Aorta (tissue), 5 donors: ENCODE measurements around the gene HMCN1. TPM values are rescaled to one million over a fixed set of nuclear protein-coding genes. Genes with fewer than 3 reads are reported as not detected.

Experiments used
- ATAC-seq: fragments of 200-7000 bp; cut with Tn5 transposase; one replicate; pipeline ENCODE4 v1.9.1; 2022; ENCODE audit warnings: moderate library complexity; ENCODE audit not compliant: low FRiP score
- DNase-seq, 2 donors: peaks; one replicate each; pipeline ENCODE4 v3.0.0-alpha.2; 2020
- H3K27ac ChIP-seq, 2 donors: one replicate each; pipeline ENCODE4 v1.5.1; 2013; ENCODE audit warnings: low read length in 2 of 2, mild to moderate bottlenecking in 2 of 2, moderate library complexity in 2 of 2, control low read depth in 1 of 2, inconsistent platforms in 1 of 2, low read depth in 1 of 2
- H3K27me3 ChIP-seq, 2 donors: one replicate each; pipeline ENCODE4 v1.6.1; 2013; ENCODE audit warnings: control low read depth in 1 of 2, low read length in 1 of 2, mild to moderate bottlenecking in 1 of 2, moderate library complexity in 1 of 2; ENCODE audit not compliant: insufficient read depth in 2 of 2, control insufficient read depth in 1 of 2
- H3K36me3 ChIP-seq, 2 donors: one replicate each; pipeline ENCODE4 v1.6.1; 2013; ENCODE audit warnings: control low read depth in 1 of 2, low read length in 1 of 2, mild to moderate bottlenecking in 1 of 2; ENCODE audit not compliant: insufficient read depth in 2 of 2, control insufficient read depth in 1 of 2
- H3K4me1 ChIP-seq, 2 donors: one replicate each; pipeline ENCODE4 v1.6.1; 2013; ENCODE audit warnings: low read length in 2 of 2, control low read depth in 1 of 2, mild to moderate bottlenecking in 1 of 2, moderate library complexity in 1 of 2; ENCODE audit not compliant: insufficient read depth in 2 of 2, control insufficient read depth in 1 of 2
- H3K4me3 ChIP-seq, 2 donors: one replicate each; pipeline ENCODE4 v1.5.1; 2013; ENCODE audit warnings: low read length in 2 of 2, control low read depth in 1 of 2, mild to moderate bottlenecking in 1 of 2
- H3K9me3 ChIP-seq: one replicate; pipeline ENCODE4 v1.6.1; 2013; ENCODE audit warnings: mild to moderate bottlenecking, low read length; ENCODE audit not compliant: control insufficient read depth
- WGBS, 2 donors: extraction: QIAGEN DNeasy Blood & Tissue Kit; methylation state at CpG; one replicate each; pipeline ENCODE4 v1.1.7; 2013; 5-methylcytosine and 5-hydroxymethylcytosine counted together
- intact Hi-C, 2 donors: fragments of 100-400 bp; cut with DNase I; formaldehyde crosslinking; loops; one replicate each; pipeline versions ENCODE4 v1.14.2 to v1.15.0; 2022
- polyA plus RNA-seq, 2 donors: library from polyadenylated mRNA; stranded (reverse); fragments of 200-250 nt; gene quantifications; one replicate each; pipeline ENCODE4 v1.2.3, GENCODE V29; 2013
- total RNA-seq, 2 donors: library from RNA; stranded (reverse); fragmentation: NEBNext Ultra II Directional; extraction: Animal tissue kit (Norgen Biotek cat#: 25700); gene quantifications; one replicate each; pipeline ENCODE4 v1.2.1, GENCODE V29; 2021
- donor health status: healthy with polysubstance abuse.
- donor health status: Bipolar disorder and iron deficiency.
- donor health status: DM: no; HTN: no; CAD: no.
- donor health status: DM: no; HTN: no; CAD: no.
- donor health status: DM: yes; HTN: yes; CAD: no.

HMCN1 gene
- total and polyA plus RNA-seq, 4 donors = 11.3 to 93.6 (median 50.0) TPM

- WGBS, 2 donors = 96 to 97% methylated on average over 3 of the region's 3 CpGs
- no peak for ATAC-seq
- no peak overlapping the region for H3K4me3 ChIP-seq
- H3K9me3 ChIP-seq = no peaks in the 10 kb centered on the region
- no peak for DNase-seq
- peaks cover 0 to 2% of the 10 kb centered on the region in 2 donors for H3K36me3 ChIP-seq
- H3K4me1 ChIP-seq = peaks cover 0 to 5% of the 10 kb centered on the region in 2 donors
- H3K27ac ChIP-seq = no peak overlapping the region
- H3K27me3 ChIP-seq = no peaks in the 10 kb centered on the region
- intact Hi-C loops = no loop called here
Observed at GRCh38 chr1:185821612-185822385, 87.6 kb downstream of the HMCN1 start.

- ATAC-seq (no peak), DNase-seq (no peak)
- Histone ChIP-seq H3K36me3 (no peaks in the 10 kb centered on the region), H3K4me3 (no peak overlapping the region), H3K27ac (no peak overlapping the region), H3K4me1 (peaks cover 0 to 2% of the 10 kb centered on the region in 2 donors), H3K9me3 (no peaks in the 10 kb centered on the region), H3K27me3 (no peaks in the 10 kb centered on the region)
- 77% methylated on average over 2 of the region's 2 CpGs for WGBS, 2 donors
- intact Hi-C loops = no loop called here
Observed at GRCh38 chr1:185823467-185823866, 89.3 kb downstream of the HMCN1 start.

- ATAC-seq = no peak
- no peak overlapping the region for H3K4me3 ChIP-seq
- H3K9me3 ChIP-seq = no peaks in the 10 kb centered on the region
- H3K36me3 ChIP-seq = no peaks in the 10 kb centered on the region
- peaks cover 0 to 2% of the 10 kb centered on the region in 2 donors for H3K4me1 ChIP-seq
- no peak for DNase-seq
- no peaks in the 10 kb centered on the region for H3K27me3 ChIP-seq
- intact Hi-C loops = no loop called here
- H3K27ac ChIP-seq = no peak overlapping the region
- 65 to 75% methylated on average over 1 of the region's 1 CpG for WGBS, 2 donors
Observed at GRCh38 chr1:185824106-185824505, 89.9 kb downstream of the HMCN1 start.

- Histone ChIP-seq H3K9me3 (no peaks in the 10 kb centered on the region), H3K27me3 (no peaks in the 10 kb centered on the region), H3K27ac (no peak overlapping the region), H3K36me3 (no peaks in the 10 kb centered on the region), H3K4me1 (peaks cover 0 to 2% of the 10 kb centered on the region in 2 donors), H3K4me3 (no peak overlapping the region)
- no peak for ATAC-seq
- intact Hi-C loops = no loop called here
- WGBS, 2 donors = 2 to 6% methylated on average over 1 of the region's 1 CpG
- DNase-seq = no peak
Observed at GRCh38 chr1:185825556-185825955, 91.4 kb downstream of the HMCN1 start.

- H3K4me1 ChIP-seq = peaks cover 3 to 4% of the 10 kb centered on the region in 2 donors
- no peaks in the 10 kb centered on the region for H3K27me3 ChIP-seq
- no peaks in the 10 kb centered on the region for H3K9me3 ChIP-seq
- no peak overlapping the region for H3K4me3 ChIP-seq
- intact Hi-C loops = no loop called here
- no peaks in the 10 kb centered on the region for H3K36me3 ChIP-seq
- 58 to 63% methylated on average over 2 of the region's 2 CpGs for WGBS, 2 donors
- no peak overlapping the region for H3K27ac ChIP-seq
- DNase-seq (no peak), ATAC-seq (no peak)
Observed at GRCh38 chr1:185834371-185834905, 100.2 kb downstream of the HMCN1 start.

GRCh38 chr1:185835191-185835590 is 101.0 kb downstream of the HMCN1 start:
- 83 to 87% methylated on average over 1 of the region's 1 CpG for WGBS, 2 donors
- no peak overlapping the region for H3K27ac ChIP-seq
- no peak for ATAC-seq
- no peak overlapping the region for H3K4me3 ChIP-seq
- H3K36me3 ChIP-seq = no peaks in the 10 kb centered on the region
- H3K9me3 ChIP-seq = no peaks in the 10 kb centered on the region
- H3K4me1 ChIP-seq = peaks cover 3 to 4% of the 10 kb centered on the region in 2 donors
- H3K27me3 ChIP-seq = no peaks in the 10 kb centered on the region
- intact Hi-C loops = no loop called here
- DNase-seq = no peak

GRCh38 chr1:185837711-185838110 is 103.5 kb downstream of the HMCN1 start:
- H3K9me3 ChIP-seq = no peaks in the 10 kb centered on the region
- 81 to 92% methylated on average over 1 of the region's 1 CpG for WGBS, 2 donors
- H3K36me3 ChIP-seq = no peaks in the 10 kb centered on the region
- no peak for ATAC-seq
- intact Hi-C loops = no loop called here
- no peaks in the 10 kb centered on the region for H3K27me3 ChIP-seq
- H3K4me3 ChIP-seq = no peak overlapping the region
- no peak for DNase-seq
- H3K27ac ChIP-seq = no peak overlapping the region
- H3K4me1 ChIP-seq = peaks cover 4 to 6% of the 10 kb centered on the region in 2 donors

- H3K4me3 ChIP-seq = no peak overlapping the region
- peaks cover 5 to 6% of the 10 kb centered on the region in 2 donors for H3K4me1 ChIP-seq
- DNase-seq (no peak), ATAC-seq (no peak)
- no peak overlapping the region for H3K27ac ChIP-seq
- H3K27me3 ChIP-seq = no peaks in the 10 kb centered on the region
- no peaks in the 10 kb centered on the region for H3K9me3 ChIP-seq
- H3K36me3 ChIP-seq = no peaks in the 10 kb centered on the region
- WGBS, 2 donors = 90 to 94% methylated on average over 2 of the region's 2 CpGs
- intact Hi-C loops = no loop called here
Observed at GRCh38 chr1:185838111-185838510, 103.9 kb downstream of the HMCN1 start.

- intact Hi-C loops = no loop called here
- no peak for ATAC-seq
- H3K27me3 ChIP-seq = no peaks in the 10 kb centered on the region
Observed at GRCh38 chr1:185840880-185841279, 106.7 kb downstream of the HMCN1 start.

More at GRCh38 chr1:185840880-185841279, 106.7 kb downstream of the HMCN1 start:
- Histone ChIP-seq H3K9me3 (no peaks in the 10 kb centered on the region), H3K4me1 (peaks cover 5 to 10% of the 10 kb centered on the region in 2 donors), H3K27ac (no peak overlapping the region), H3K4me3 (no peak overlapping the region), H3K36me3 (no peaks in the 10 kb centered on the region)
- DNase-seq = no peak
